ENCODE measurements around the gene POLR2B. TPM values are rescaled to one million over a fixed set of nuclear protein-coding genes. Genes with fewer than 3 reads are reported as not detected.

Gene POLR2B
- total RNA-seq, 1 experiment from 2014 or later = 117 TPM

GRCh38 chr4:57061395-57061794, 82.7 kb downstream of the POLR2B start (continued):
- TF ChIP-seq HMGXB4 (CRISPR knock-in tag; IDR thresholded peaks at IDR 0.05) (no peak), CREB1 (CRISPR knock-in tag; IDR thresholded peaks at IDR 0.05) (no peak), ZNF671 (CRISPR knock-in tag; IDR thresholded peaks at IDR 0.05) (no peak)

GRCh38 chr4:57063518-57063917, 84.8 kb downstream of the POLR2B start:
- TF ChIP-seq SMAD4 (CRISPR knock-in tag; IDR thresholded peaks at IDR 0.05) (no peak), MXD4 (CRISPR knock-in tag; IDR thresholded peaks at IDR 0.05; ENCODE audit: borderline replicate concordance) (no peak), ZNF416 (CRISPR knock-in tag; IDR thresholded peaks at IDR 0.05) (no peak), ZNF671 (CRISPR knock-in tag; IDR thresholded peaks at IDR 0.05) (no peak), TEAD1 (CRISPR knock-in tag; IDR thresholded peaks at IDR 0.05) (no peak), PREB (CRISPR knock-in tag; IDR thresholded peaks at IDR 0.05; ENCODE audit: borderline replicate concordance) (no peak), JUN (CRISPR knock-in tag; IDR thresholded peaks at IDR 0.05) (no peak), MAX (CRISPR knock-in tag; IDR thresholded peaks at IDR 0.05) (no peak), GABPB1 (CRISPR knock-in tag; IDR thresholded peaks at IDR 0.05) (no peak), HMGA2 (CRISPR knock-in tag; IDR thresholded peaks at IDR 0.05) (no peak), NFYB (CRISPR knock-in tag; conservative IDR thresholded peaks at IDR 0.05; ENCODE audit: low read depth) (no peak), ZNF263 (CRISPR knock-in tag; IDR thresholded peaks at IDR 0.05; ENCODE audit: low read depth) (no peak), USF1 (CRISPR knock-in tag; IDR thresholded peaks at IDR 0.05) (no peak), RORB (CRISPR knock-in tag; IDR thresholded peaks at IDR 0.05) (no peak)
- H3K27me3 Mint-ChIP-seq (ENCODE audit: low read depth) = no peaks in the 10 kb centered on the region
- no peak overlapping the region for H3K4me3 Mint-ChIP-seq
- H3K36me3 Mint-ChIP-seq = no peaks in the 10 kb centered on the region
- no peak for DNase-seq (ENCODE audit: low spot score)
- H3K9me3 Mint-ChIP-seq = peaks cover 8% of the 10 kb centered on the region
- ChIA-PET CTCF (no interaction called here), POLR2A (no interaction called here)
- no peak overlapping the region for H3K27ac Mint-ChIP-seq
- H3K4me1 Mint-ChIP-seq = no peaks in the 10 kb centered on the region
- no peak for ATAC-seq

GRCh38 chr4:57064120-57064519, 85.4 kb downstream of the POLR2B start:
- Mint-ChIP-seq H3K36me3 (no peaks in the 10 kb centered on the region), H3K4me3 (no peak overlapping the region), H3K27me3 (ENCODE audit: low read depth) (no peaks in the 10 kb centered on the region), H3K27ac (no peak overlapping the region), H3K9me3 (peaks cover 5% of the 10 kb centered on the region), H3K4me1 (no peaks in the 10 kb centered on the region)
- CTCF ChIA-PET = interaction anchor here (1.2 to 1.5 kb wide), 2 partner anchors 26 to 99 kb away, joined by 3 read pairs; no protein-coding TSS in a partner anchor
- TF ChIP-seq CBFB (CRISPR knock-in tag; IDR thresholded peaks at IDR 0.05; ENCODE audit: low read depth) (no peak), ERG (CRISPR knock-in tag; IDR thresholded peaks at IDR 0.05) (no peak), ZMAT4 (CRISPR knock-in tag; IDR thresholded peaks at IDR 0.05) (no peak), NR3C1 (CRISPR knock-in tag; conservative IDR thresholded peaks at IDR 0.05; ENCODE audit: low read depth) (no peak), CREB1 (CRISPR knock-in tag; IDR thresholded peaks at IDR 0.05) (no peak)
- POLR2A ChIA-PET = no interaction called here
- no peak for DNase-seq (ENCODE audit: low spot score)
- no peak for ATAC-seq
